WI38 (cell line): Measurements from ENCODE around the gene TUBB1.

Source experiments
- H3K4me3 ChIP-seq: 2 replicates; pipeline ENCODE4 v1.5.1; 2011; ENCODE audit warnings: low read depth, mild to moderate bottlenecking, control low read depth, low read length
- CTCF ChIP-seq: IDR thresholded peaks from 2 replicates; pipeline ENCODE4 v1.5.1; 2012; ENCODE audit warnings: low read depth, mild to moderate bottlenecking, control low read depth, low read length

The TUBB1 gene

GRCh38 chr20:59013031-59013951 lies 5.9 kb upstream of the TUBB1 start:
- TF ChIP-seq CTCF: no peak
- H3K4me3 ChIP-seq: no peak overlapping the region

- TF ChIP-seq CTCF: no peak
- no peak overlapping the region for H3K4me3 ChIP-seq
Measured at GRCh38 chr20:59013959-59014608, 5.1 kb upstream of the TUBB1 start.

GRCh38 chr20:59014680-59015389 lies 4.4 kb upstream of the TUBB1 start:
- H3K4me3 ChIP-seq: no peak overlapping the region
- TF ChIP-seq CTCF: no peak

GRCh38 chr20:59015411-59015810 lies 3.8 kb upstream of the TUBB1 start:
- no peak overlapping the region for H3K4me3 ChIP-seq
- no peak for TF ChIP-seq CTCF

DNA sequence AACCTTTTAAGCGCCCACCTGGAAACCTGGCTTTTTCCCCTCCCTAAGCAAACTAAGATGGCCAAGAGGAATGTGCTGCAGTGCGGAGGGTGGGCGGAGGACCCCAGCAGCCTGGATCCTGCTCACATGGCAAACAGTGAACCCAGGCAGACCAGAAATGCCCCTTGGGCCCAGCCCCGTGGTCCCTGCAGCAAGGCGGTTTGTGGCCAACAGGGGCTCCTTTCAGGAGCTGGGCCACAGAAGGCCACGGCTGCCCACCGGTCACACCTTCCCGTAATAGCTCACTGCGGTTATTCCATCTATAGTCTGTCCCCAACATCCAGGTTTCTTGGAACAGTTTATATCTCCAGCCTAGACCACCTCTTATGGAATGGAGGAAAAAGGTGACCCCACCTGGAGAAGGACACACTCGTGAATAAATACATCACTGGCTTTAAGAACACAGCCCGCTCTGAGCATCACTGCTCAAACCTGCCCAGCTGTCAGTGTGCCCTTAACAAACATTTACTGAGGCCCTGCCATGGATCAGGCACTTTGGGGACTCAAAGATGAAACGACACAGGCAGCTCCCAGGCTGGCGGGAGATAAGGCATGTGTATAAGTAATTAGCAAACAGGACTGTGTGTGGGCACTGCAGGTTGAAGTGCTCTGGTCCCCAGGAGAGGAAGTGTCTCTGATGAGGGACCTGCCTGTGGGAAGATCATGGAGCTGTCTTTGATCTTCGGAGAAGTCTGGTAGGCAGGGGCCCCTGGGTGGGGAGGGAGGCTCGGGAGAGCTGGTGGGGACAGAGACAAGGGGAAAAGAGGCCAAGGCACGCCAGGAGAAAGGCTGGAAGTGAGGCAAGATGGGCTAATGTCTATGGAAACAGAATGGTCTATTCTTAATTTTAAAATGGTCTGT lies 3.2 kb upstream of the TUBB1 start:
- no peak overlapping the region for H3K4me3 ChIP-seq
- no peak for TF ChIP-seq CTCF

DNA sequence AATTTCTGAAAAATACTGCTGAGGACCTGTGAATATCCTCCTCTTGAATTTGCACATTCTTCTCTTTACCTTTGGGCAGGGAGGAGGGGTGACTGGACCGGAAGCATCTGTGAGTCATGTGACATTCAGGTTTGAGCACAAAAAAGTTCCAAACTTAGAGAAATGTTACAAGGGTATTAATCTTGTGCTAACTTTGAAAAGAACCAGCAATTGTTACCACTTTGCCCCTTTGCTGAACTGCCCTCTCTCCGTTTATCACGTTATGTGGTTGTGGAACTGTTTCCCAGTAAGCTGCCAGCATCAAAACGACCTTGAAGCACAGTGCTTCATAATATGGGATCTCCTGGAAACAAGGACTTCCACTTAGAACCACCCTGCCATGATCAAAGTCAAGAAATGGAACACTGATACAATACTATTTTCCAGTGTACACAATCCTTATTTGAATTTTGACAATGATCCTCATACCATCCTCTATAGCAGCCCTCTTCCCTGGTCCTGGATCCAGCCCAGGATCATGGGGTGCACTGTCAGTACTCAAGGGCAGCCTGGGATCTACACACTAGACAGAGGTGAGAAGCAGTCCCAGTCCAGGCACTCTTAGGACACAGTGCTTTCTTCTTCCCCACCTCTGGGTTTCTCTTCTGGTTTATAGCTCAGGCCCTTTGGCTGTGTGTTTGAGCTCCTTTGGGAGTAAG lies 2.3 kb upstream of the TUBB1 start:
- H3K4me3 ChIP-seq: no peak overlapping the region
- TF ChIP-seq CTCF: no peak
